Measurements from ENCODE around the gene ASPG. TPM values are rescaled to one million over a fixed set of nuclear protein-coding genes. Genes with fewer than 3 reads are reported as not detected.

Gene ASPG
- total and polyA plus RNA-seq, 2 experiments from 2014 or later = not detected

DNA sequence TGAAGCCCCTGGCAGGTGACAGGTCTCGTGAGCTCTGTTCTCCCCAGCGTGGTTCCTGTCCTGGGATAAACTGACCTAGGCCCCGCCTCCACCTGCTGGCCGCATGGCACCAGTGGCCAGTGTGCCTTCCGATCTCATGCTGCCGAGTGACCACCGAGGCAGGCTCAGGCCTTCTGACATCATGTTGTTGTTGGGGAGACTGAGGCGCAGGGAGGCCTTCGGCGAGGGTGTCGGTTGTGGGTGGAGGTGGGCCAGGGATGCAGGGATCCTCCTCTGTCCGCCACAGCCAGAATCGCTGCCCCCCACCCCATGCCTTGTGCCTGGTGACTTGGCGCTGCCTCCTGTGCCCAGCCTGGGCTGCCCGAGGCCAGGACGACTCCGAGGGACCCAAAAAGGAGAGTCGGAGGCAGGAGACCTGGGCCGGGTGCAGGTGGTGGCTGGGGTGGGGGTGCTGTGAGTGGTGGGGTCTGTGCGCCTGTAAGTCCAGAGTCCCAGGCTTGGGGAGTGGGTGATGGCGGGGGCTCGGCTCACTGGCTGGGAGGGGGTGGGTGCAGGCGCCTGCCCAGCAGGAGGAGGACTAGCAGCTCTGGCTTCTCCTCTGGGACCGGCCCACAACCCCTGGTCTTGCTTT lies 24.3 kb downstream of the ASPG start:
- WGBS, 2 experiments (ENCODE audit: low coverage in 1 of 2, low lambda C conversion rate in 2 of 2, missing lambda C conversion rate in 2 of 2) = 64 to 73% methylated on average over 19 to 24 of the region's 24 CpGs
- Histone ChIP-seq H3K4me2 (ENCODE audit: unreplicated experiment) (no peak overlapping the region), H2AFZ (no peak overlapping the region), H3K36me3 (ENCODE audit: low read depth) (no peaks in the 10 kb centered on the region), H3F3A (ENCODE audit: insufficient read depth) (no peaks in the 10 kb centered on the region), H3K4me1 (ENCODE audit: insufficient read depth) (no peaks in the 10 kb centered on the region), H3K9me3 (ENCODE audit: low read depth) (no peaks in the 10 kb centered on the region), H3K9ac (no peak overlapping the region), H3K9me2 (ENCODE audit: insufficient read depth) (no peaks in the 10 kb centered on the region), H3K27me3 (replicated peaks; ENCODE audit: insufficient read depth) (no peaks in the 10 kb centered on the region), H3K79me2 (ENCODE audit: insufficient read depth) (no peaks in the 10 kb centered on the region), H4K20me1 (ENCODE audit: insufficient read depth) (no peaks in the 10 kb centered on the region), H3K4me3 (no peak overlapping the region), H3K27ac (no peak overlapping the region)
- in situ Hi-C loops (cut with MboI) = no loop called here
- TF ChIP-seq EZH2phosphoT487 (IDR thresholded peaks at IDR 0.05; ENCODE audit: insufficient read depth, low read depth) (no peak), EZH2 (IDR thresholded peaks at IDR 0.05; ENCODE audit: insufficient read depth, poor library complexity, severe bottlenecking) (no peak)
- DNase-seq = no peak

GRCh38 chr14:104110491-104111209 lies 25.1 kb downstream of the ASPG start:
- Histone ChIP-seq H3K4me1 (ENCODE audit: insufficient read depth) (no peaks in the 10 kb centered on the region), H2AFZ (no peak overlapping the region), H3K9ac (no peak overlapping the region), H3K27me3 (replicated peaks; ENCODE audit: insufficient read depth) (no peaks in the 10 kb centered on the region; the same call in 1 of the 2 replicates), H3K9me3 (ENCODE audit: low read depth) (no peaks in the 10 kb centered on the region), H3K27ac (no peak overlapping the region), H3K4me3 (no peak overlapping the region), H3K36me3 (ENCODE audit: low read depth) (no peaks in the 10 kb centered on the region), H3K4me2 (ENCODE audit: unreplicated experiment) (no peak overlapping the region), H3F3A (ENCODE audit: insufficient read depth) (no peaks in the 10 kb centered on the region), H3K79me2 (ENCODE audit: insufficient read depth) (no peaks in the 10 kb centered on the region), H4K20me1 (ENCODE audit: insufficient read depth) (no peaks in the 10 kb centered on the region), H3K9me2 (ENCODE audit: insufficient read depth) (no peaks in the 10 kb centered on the region)
- 34% methylated on average over 17 to 18 of the region's 18 CpGs for WGBS, 2 experiments (ENCODE audit: low coverage in 1 of 2, low lambda C conversion rate in 2 of 2, missing lambda C conversion rate in 2 of 2)
- no peak for DNase-seq
- in situ Hi-C loops (cut with MboI) = no loop called here
- TF ChIP-seq EZH2 (IDR thresholded peaks at IDR 0.05; ENCODE audit: insufficient read depth, poor library complexity, severe bottlenecking) = no peak
- TF ChIP-seq EZH2phosphoT487 (IDR thresholded peaks at IDR 0.05; ENCODE audit: insufficient read depth, low read depth) = no peak

DNA sequence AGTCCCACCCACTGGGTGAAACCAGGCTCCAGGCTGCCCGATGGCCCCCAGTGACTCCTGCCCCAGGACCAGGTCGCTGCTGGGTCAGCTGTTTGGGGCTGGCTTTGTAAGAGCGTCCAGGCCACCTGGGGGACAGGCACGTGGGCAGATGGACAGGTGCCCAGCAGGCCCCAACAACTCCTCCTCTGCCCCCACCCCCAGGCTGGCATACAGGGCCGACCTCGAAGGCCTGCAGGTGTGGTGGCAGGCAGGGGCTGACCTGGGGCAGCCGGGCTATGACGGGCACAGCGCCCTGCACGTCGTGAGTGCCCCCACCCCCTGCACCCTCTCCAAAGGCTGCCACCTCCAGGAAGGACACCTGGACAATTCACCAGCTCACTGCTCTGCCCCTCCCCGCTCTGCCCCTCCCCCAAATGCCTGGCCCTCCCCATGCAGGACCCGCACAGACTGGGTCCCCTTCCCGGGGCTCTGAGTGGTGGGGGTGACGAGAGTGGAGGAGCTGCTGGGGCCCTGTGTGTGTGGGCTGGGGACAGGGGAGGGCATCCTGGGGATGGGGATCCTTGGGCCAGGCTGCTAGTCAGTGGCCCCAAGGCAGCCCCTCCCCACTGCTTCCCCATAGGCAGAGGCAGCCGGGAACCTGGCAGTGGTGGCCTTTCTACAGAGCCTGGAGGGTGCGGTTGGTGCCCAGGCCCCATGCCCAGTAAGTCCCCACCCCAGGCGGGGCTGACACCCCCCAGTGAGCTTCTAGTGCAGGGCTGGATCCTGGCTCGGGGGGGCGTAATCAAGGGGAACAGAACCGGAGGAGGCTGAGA lies 26.0 kb downstream of the ASPG start:
- peaks cover 1% of the 10 kb centered on the region; the same call in 1 of the 2 replicates for H3K27me3 ChIP-seq (replicated peaks; ENCODE audit: insufficient read depth)

DNA sequence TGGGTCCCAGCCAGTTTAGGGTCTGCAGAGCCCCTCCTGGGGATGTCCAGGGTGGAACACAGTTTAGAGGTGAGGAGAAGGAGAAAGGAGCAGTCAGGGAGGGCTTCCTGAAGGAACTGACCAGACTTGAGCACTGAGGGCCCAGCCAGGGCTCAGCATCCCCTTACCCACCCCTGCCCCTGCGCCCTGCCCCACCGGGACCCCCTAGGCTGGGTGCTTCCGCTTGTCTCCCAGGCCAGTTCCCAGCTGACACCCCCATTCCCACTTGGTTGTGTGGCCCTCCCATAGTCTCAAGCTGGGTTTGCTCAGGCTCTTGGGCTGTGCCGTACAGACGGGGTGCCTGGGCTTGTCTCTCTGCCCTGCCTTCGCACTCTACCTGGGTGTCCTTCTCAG lies 26.6 kb downstream of the ASPG start:
- H3K4me2 ChIP-seq (ENCODE audit: unreplicated experiment) = no peak overlapping the region
- WGBS, 2 experiments (ENCODE audit: low coverage in 1 of 2, low lambda C conversion rate in 2 of 2, missing lambda C conversion rate in 2 of 2) = 35 to 46% methylated on average over 3 to 6 of the region's 6 CpGs

More for the DNA sequence above, 26.0 kb downstream of the ASPG start:
- Histone ChIP-seq H2AFZ (no peak overlapping the region), H3K9me3 (ENCODE audit: low read depth) (no peaks in the 10 kb centered on the region), H3K4me2 (ENCODE audit: unreplicated experiment) (no peak overlapping the region), H3K4me3 (no peak overlapping the region), H3K9ac (no peak overlapping the region), H4K20me1 (ENCODE audit: insufficient read depth) (no peaks in the 10 kb centered on the region), H3F3A (ENCODE audit: insufficient read depth) (no peaks in the 10 kb centered on the region), H3K36me3 (ENCODE audit: low read depth) (no peaks in the 10 kb centered on the region), H3K9me2 (ENCODE audit: insufficient read depth) (no peaks in the 10 kb centered on the region), H3K27ac (no peak overlapping the region), H3K79me2 (ENCODE audit: insufficient read depth) (no peaks in the 10 kb centered on the region), H3K4me1 (ENCODE audit: insufficient read depth) (no peaks in the 10 kb centered on the region)
- TF ChIP-seq EZH2 (IDR thresholded peaks at IDR 0.05; ENCODE audit: insufficient read depth, poor library complexity, severe bottlenecking) = no peak
- TF ChIP-seq EZH2phosphoT487 (IDR thresholded peaks at IDR 0.05; ENCODE audit: insufficient read depth, low read depth) = no peak
- no peak for DNase-seq
- 45 to 50% methylated on average over 12 to 19 of the region's 21 CpGs for WGBS, 2 experiments (ENCODE audit: low coverage in 1 of 2, low lambda C conversion rate in 2 of 2, missing lambda C conversion rate in 2 of 2)
- in situ Hi-C loops (cut with MboI) = no loop called here

More for the DNA sequence above, 26.6 kb downstream of the ASPG start:
- in situ Hi-C loops (cut with MboI) = no loop called here
- Histone ChIP-seq H3K9me2 (ENCODE audit: insufficient read depth) (no peaks in the 10 kb centered on the region), H3K4me3 (no peak overlapping the region), H4K20me1 (ENCODE audit: insufficient read depth) (no peaks in the 10 kb centered on the region), H3K9ac (no peak overlapping the region), H3K27ac (no peak overlapping the region), H3K4me1 (ENCODE audit: insufficient read depth) (no peaks in the 10 kb centered on the region), H3K27me3 (replicated peaks; ENCODE audit: insufficient read depth) (peaks cover 3% of the 10 kb centered on the region; the same call in 1 of the 2 replicates), H3K36me3 (ENCODE audit: low read depth) (no peaks in the 10 kb centered on the region), H2AFZ (no peak overlapping the region), H3K9me3 (ENCODE audit: low read depth) (no peaks in the 10 kb centered on the region), H3K79me2 (ENCODE audit: insufficient read depth) (no peaks in the 10 kb centered on the region), H3F3A (ENCODE audit: insufficient read depth) (no peaks in the 10 kb centered on the region)
- DNase-seq = no peak
- TF ChIP-seq EZH2phosphoT487 (IDR thresholded peaks at IDR 0.05; ENCODE audit: insufficient read depth, low read depth) (no peak), EZH2 (IDR thresholded peaks at IDR 0.05; ENCODE audit: insufficient read depth, poor library complexity, severe bottlenecking) (no peak)

All from GM23248 (cell line).